ENCODE data around the gene ZFR2. TPM values are rescaled to one million over a fixed set of nuclear protein-coding genes. Genes with fewer than 3 reads are reported as not detected.

Gene ZFR2
- total and polyA plus RNA-seq, 2 of the 8 experiments (the other 6 are each of a cell fraction or from before 2014, with no cell fraction given) = 14.5 to 28.4 TPM

- H4K20me1 ChIP-seq (replicated peaks in 1 of 2; ENCODE audit: control insufficient read depth in 1 of 2, insufficient read depth in 2 of 2, low read length in 2 of 2) = peaks cover 0 to 9% of the 10 kb centered on the region in 2 experiments
- no peak overlapping the region for H3K23ac ChIP-seq (ENCODE audit: insufficient read length)
- H3K27me3 ChIP-seq (replicated peaks in 1 of 4; ENCODE audit: control insufficient read depth in 3 of 4, extremely low read depth in 1 of 4, insufficient read depth in 3 of 4, low read length in 3 of 4) = no peaks in the 10 kb centered on the region; a peak in 2 of 7 replicates
- FAIRE-seq = no peak
- DNase-seq (ENCODE audit: low read depth in 1 of 2, low spot score in 2 of 2) = no peak
- CTCF ChIA-PET (ENCODE audit: partially characterized antibody) = interaction anchor here (0.7 kb wide), 1 partner anchor 15 kb away, joined by 3 read pairs; no protein-coding TSS in a partner anchor
- H3K18ac ChIP-seq (ENCODE audit: extremely low read depth, low read length) = no peak overlapping the region
- H2BK12ac ChIP-seq (ENCODE audit: low read depth, low read length) = no peak overlapping the region
- POLR2A ChIA-PET (ENCODE audit: partially characterized antibody) = interaction anchor here (1.4 to 1.6 kb wide), 2 partner anchors 164 to 178 kb away, joined by 4 to 5 read pairs; partner anchors contain the start of genes DAPK3 and EEF2
- peaks cover 0 to 4% of the 10 kb centered on the region in 2 experiments; a peak in 1 of 4 replicates for H3K9me3 ChIP-seq (ENCODE audit: insufficient read depth in 2 of 2, low read depth in 1 of 2, low read length in 1 of 2)
- H3K4me1 ChIP-seq (replicated peaks in 1 of 4; ENCODE audit: control insufficient read depth in 3 of 4, insufficient read depth in 4 of 4, low read length in 3 of 4) = no peaks in the 10 kb centered on the region; a peak in 2 of 7 replicates
- H3K27ac ChIP-seq (ENCODE audit: low read depth, low read length) = no peak overlapping the region
- H3K4me3 ChIP-seq (ENCODE audit: extremely low read depth in 1 of 4, insufficient read depth in 2 of 4, low read depth in 3 of 4, low read length in 4 of 4) = no peak overlapping the region
- no peak overlapping the region for H2BK15ac ChIP-seq (ENCODE audit: low read length)
- no peaks in the 10 kb centered on the region for H3K79me1 ChIP-seq (ENCODE audit: low read depth, low read length)
- no peak overlapping the region for H3K4ac ChIP-seq (replicated peaks; ENCODE audit: insufficient read length, low read depth, low read length)
- no peak overlapping the region for H2AFZ ChIP-seq (ENCODE audit: low read length)
- H4K8ac ChIP-seq (ENCODE audit: extremely low read depth, insufficient read depth, low read length) = no peak overlapping the region
- no peak overlapping the region for H4K5ac ChIP-seq (ENCODE audit: insufficient read length, low read depth, low read length)
- peaks cover 3% of the 10 kb centered on the region; the same call in 1 of the 2 replicates for H3K23me2 ChIP-seq (ENCODE audit: low read depth, low read length)
- WGBS, 2 experiments (ENCODE audit: extremely low coverage in 1 of 2, insufficient coverage in 1 of 2, insufficient read length in 1 of 2, insufficient replicate concordance in 2 of 2, low coverage in 1 of 2, low lambda C conversion rate in 2 of 2, missing lambda C conversion rate in 1 of 2) = 92% methylated on average over 19 of the region's 19 CpGs; no CpG with 5 or more reads in 1 of the 2 experiments
- H2BK120ac ChIP-seq (replicated peaks; ENCODE audit: low read depth, low read length) = no peak overlapping the region
- H3K79me2 ChIP-seq (ENCODE audit: control insufficient read depth in 1 of 2, insufficient read depth in 2 of 2, low read length in 2 of 2) = no peaks in the 10 kb centered on the region
- no peak overlapping the region for H4K91ac ChIP-seq (replicated peaks; ENCODE audit: insufficient read length, low read length)
- H3K36me3 ChIP-seq (ENCODE audit: control insufficient read depth in 2 of 4, insufficient read depth in 4 of 4, low read length in 3 of 4) = peaks cover 0 to 3% (median 0%) of the 10 kb centered on the region in 4 experiments; a peak in 1 of 8 replicates
- H3K14ac ChIP-seq (ENCODE audit: insufficient read length) = no peak overlapping the region
- H3K9ac ChIP-seq (replicated peaks in 1 of 4; ENCODE audit: extremely low read depth in 1 of 4, low read depth in 3 of 4, low read length in 3 of 4) = no peak overlapping the region
- H2BK20ac ChIP-seq (ENCODE audit: low read length) = no peak overlapping the region
- no peak overlapping the region for H3K56ac ChIP-seq (replicated peaks; ENCODE audit: insufficient read length, low read depth, low read length)
- no peak overlapping the region for H3K4me2 ChIP-seq (ENCODE audit: insufficient read depth in 1 of 2, low read depth in 2 of 2, low read length in 2 of 2)
- no peak overlapping the region for H2AK5ac ChIP-seq (ENCODE audit: low read depth, low read length)
- H2BK5ac ChIP-seq (ENCODE audit: low read depth, low read length) = no peak overlapping the region
- TF ChIP-seq POLR2AphosphoS5 (IDR thresholded peaks at IDR 0.05; ENCODE audit: low read depth, low read length) (no peak), CBX5 (IDR thresholded peaks at IDR 0.05; ENCODE audit: low read depth, low read length) (no peak), MAX (IDR thresholded peaks at IDR 0.05) (no peak), TBP (IDR thresholded peaks at IDR 0.05; ENCODE audit: low read depth, low read length) (no peak), PHF8 (conservative IDR thresholded peaks at IDR 0.05; ENCODE audit: low read depth, low read length) (no peak), JUND (IDR thresholded peaks at IDR 0.05; ENCODE audit: low read length) (no peak), TCF12 (IDR thresholded peaks at IDR 0.05; ENCODE audit: low read depth, low read length) (no peak), RNF2 (IDR thresholded peaks at IDR 0.05; ENCODE audit: borderline replicate concordance, low read depth, low read length, missing control alignments, poor library complexity, severe bottlenecking) (no peak), ZNF274 (IDR thresholded peaks at IDR 0.05; ENCODE audit: borderline replicate concordance, extremely low read depth, low read length) (no peak), BRCA1 (IDR thresholded peaks at IDR 0.05; ENCODE audit: low read depth, low read length) (no peak)
Measured at GRCh38 chr19:3807131-3807480, 61.7 kb downstream of the ZFR2 start.

Measured in H1 (cell line).